Hematopoietic multipotent progenitor cell treated with erythropoietin and hydrocortisone succinate and interleukin-3 and kit ligand, for 15 days (in vitro differentiated cells): ENCODE measurements around the gene CLEC16A.
A peak's percentile ranks its signal among the peaks of the same experiment; 100 is the strongest.
"Not testable (repeated sequence)": the region's sequence is repeated elsewhere in the genome, so short reads cannot be mapped to it uniquely, and the experiment has no call there.

ENCODE experiments used
- DNase-seq: peaks from one replicate; pipeline ENCODE4 v3.0.0-alpha.2; 2015; ENCODE audit warnings: low spot score

The CLEC16A gene

GRCh38 chr16:11205065-11205699, 260.8 kb downstream of the CLEC16A start:
- DNase-seq, result no peak

- no peak for DNase-seq
Measured at GRCh38 chr16:11205754-11206581, 261.6 kb downstream of the CLEC16A start.

GRCh38 chr16:11207646-11208045, 263.3 kb downstream of the CLEC16A start:
- no peak for DNase-seq

DNA sequence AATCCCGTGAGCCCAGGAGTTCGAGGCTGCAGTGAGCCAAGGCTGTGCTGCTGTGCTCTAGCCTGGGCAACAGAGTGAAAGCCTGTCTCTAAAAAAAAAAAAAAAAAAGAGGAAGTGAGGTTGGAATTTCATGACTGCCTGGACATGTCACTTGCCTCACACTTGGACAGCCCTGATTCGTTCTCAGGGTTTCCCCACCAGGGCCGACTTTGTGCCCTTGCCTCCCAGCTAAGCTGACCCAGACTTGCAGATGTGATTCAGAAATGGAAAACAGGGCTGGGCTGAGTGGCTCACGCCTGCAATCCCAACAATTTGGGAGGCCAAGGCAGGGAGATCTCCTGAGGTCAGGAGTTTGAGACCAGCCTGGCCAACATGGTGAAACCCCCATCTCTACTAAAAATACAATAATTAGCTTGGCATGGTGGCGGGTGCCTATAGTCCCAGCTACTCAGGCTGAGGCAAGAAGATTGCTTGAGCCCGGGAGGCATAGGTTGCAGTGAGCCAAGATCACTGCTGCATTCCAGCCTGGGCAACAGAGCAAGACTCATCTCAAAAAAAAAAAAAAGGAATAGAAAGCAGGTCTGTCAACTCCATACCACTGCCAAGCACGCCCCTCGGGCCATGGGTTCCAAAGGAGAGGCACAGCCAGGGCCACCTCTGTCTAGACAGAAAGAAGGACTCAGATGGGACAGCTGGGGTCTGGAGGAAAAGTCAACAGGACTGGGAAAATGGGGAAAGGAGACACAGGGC, 264.7 kb downstream of the CLEC16A start:
- DNase-seq, result no peak

DNA sequence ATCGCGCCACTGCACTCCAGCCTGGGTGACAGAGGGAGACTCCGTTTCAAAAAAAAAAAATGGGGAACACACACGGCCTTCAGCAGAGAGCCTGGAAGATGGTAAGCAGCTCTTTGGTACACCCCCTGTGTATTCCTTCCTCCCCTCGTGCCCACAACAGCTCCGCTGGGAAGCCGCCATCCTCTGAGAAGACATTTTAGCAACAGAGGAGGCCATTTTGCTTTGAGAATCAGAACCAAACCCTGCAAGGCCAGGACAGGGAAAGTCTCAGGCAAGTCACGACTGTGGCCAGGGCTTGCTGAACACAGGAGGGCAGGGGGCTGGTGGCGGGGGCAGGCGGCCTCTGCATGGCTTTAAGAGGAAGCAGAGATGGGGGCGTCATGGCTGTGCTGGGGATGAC, 265.9 kb downstream of the CLEC16A start:
- DNase-seq, result no peak

DNA sequence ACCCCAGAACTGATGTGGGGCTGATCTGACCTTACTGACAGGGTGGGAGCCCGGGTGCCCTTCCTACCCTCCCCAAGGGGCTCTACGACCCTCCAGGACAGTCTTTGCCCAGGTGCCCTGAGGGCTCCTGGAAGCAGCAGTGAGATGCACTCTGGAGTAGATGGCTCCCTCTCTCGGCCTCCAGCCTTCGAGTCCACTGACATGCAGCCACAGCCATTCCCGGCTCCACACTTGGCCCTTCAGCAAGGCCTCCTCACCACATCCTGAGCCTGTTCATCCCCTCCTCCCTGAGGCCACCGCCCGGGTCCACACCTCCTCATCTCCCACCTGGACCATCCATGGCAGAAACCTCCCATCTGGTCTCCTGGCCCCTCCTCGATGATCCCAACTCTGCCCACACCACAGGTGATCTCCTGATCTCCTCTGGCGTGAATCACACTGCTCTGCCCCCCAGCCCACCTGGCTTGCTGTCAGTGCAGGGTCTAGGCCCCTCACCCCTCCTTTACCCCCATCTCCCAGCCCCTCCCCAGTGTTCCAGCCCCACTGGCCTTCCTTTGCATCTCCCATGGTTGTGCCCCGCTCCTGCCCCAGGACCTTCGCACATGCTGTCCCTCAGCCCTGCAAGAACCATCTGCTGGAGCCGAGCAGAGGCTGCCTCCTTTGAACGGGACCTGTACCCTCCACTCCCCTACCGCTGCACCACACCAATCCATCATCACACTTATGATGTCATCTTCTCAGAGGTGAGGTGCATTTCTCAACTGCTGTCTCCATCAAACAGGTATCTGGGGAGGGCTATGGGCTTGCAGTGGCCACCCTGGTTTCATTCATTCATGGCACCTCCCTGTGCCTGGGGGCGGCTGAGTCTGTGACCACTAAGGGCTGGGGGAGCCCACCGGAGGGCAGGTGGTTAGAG, 267.0 kb downstream of the CLEC16A start:
- no peak for DNase-seq

DNA sequence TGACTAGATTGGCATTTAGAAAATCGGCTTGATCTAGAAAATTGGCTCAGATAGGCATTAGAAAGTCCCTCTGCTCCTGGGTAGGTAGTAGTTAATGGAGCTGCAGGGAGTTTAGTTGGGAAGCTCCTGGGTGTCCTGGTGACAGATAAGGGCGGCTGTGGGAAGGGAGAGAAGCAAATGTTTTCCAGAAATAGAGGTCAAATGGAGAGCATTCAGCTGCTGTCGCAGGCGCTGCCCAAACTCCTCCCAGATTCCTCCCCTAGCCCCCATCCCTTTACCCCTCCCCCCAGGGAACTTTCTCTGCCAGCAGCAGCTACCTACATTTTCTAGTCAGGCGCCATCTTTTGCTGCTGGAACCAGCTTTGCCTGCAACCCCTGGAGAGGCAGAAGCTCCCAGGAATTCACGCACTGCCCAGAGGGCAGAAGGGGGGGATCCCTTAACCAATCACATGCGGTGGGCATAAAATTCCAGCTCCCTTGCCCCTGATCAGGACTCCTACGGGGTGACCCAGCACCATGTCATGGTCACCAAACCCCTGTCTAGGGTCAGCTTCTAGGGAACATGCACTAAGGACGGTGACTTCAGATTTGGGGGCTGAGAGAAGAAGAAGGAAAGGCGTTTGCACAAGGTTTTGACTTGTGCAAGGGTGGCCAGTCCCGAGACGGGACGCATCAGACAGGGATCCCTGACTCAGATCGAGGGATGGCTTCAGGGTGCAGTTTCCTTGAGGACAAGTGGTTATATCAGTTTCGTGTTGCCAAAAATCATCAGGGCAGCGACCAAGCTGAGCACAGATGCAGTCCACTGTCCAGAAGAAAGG, 267.8 kb downstream of the CLEC16A start:
- no peak for DNase-seq

GRCh38 chr16:11212798-11213196, 268.4 kb downstream of the CLEC16A start:
- DNase-seq, result no peak

GRCh38 chr16:11213373-11213772, 269.0 kb downstream of the CLEC16A start:
- no peak for DNase-seq

- no peak for DNase-seq
Measured at GRCh38 chr16:11213799-11214198, 269.4 kb downstream of the CLEC16A start.

DNA sequence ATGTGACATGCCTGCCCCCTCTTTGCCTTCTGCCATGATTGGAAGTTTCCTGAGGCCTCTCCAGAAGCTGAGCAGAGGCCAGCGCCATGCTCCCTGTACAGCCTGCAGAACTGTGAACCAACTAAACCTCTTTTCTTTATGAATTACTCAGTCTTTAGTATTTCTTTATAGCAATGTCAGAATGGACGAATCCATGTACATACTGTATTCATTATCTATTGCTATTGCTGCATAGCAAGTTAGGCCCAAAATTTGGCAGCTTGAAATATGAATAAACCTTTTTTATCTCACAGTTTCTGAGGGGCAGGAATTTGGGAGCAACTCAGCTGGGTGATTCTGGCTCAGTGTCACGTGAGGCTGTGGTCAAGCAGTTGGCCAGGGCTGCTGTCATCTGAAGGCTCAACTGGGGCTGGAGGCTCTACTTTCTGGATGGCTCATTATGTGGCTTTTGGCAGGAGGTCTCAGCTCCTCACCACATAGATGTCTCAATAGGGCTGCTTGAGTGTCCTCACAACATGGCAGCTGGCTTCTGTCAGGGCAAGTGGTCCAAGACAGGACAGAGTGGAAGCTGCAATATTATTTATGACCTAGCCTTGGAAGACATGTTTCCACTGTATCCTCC, 271.7 kb downstream of the CLEC16A start:
- DNase-seq, result no peak

DNA sequence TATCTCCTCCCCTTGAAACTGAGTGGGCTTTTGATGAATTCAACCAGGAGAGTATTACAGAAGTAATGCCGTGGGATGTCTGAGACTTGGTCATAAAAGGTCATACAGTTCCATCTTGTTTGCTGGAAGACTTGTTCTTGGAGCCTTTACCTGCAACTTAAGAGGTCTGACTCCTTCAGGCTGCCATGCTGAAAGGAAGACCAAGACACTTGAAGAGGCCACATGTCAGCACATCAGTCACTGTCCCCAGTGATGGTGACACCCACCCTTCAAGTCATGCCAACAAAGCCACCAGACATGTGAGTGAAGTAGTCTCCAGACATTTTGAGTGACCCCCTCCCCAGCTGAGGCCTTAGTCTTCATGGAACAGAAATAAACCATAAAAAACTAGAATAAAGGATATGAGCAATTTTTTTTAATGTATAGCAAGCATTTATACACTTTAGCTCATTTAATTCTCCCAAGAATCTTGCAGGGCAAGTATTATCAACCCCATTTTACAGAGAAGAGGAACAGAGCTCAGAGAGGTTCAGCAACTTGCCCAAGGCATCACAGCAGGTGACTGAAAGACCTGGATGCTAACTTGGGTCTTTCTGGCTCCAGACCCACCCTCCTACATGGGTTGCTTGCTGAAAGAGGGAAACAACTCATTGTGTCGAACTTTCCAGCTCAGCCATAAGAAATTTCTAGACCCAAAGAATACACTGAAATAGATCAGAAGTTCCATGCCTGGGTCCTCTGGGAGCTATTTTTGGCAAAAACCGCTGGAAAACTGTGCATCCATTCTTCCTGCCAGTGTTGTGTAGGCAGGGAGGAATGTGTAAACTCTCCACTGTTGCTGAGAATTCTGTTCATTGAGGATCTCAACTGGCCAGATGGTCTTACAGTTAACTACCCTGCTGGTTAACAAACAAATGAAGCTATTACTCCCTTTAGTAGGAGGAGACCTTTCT, 273.6 kb downstream of the CLEC16A start:
- DNase-seq, result no peak

DNA sequence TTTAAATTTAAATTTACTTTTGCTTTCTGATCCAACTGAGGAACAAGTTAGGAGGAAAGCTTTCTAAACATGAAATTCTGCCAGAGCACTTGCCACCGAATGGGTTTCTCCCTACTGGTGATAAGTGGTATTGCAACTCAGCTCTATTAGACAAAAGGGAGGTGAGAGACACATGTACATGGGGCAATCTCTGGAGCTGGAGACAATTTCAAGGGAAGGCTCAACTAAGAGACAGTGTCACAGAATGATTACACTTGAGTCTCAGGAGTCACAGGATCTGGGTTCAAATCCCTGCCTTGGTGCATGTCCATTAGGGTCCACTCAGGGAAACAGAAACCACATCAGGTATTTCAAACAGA, 274.2 kb downstream of the CLEC16A start:
- no peak for DNase-seq

DNA sequence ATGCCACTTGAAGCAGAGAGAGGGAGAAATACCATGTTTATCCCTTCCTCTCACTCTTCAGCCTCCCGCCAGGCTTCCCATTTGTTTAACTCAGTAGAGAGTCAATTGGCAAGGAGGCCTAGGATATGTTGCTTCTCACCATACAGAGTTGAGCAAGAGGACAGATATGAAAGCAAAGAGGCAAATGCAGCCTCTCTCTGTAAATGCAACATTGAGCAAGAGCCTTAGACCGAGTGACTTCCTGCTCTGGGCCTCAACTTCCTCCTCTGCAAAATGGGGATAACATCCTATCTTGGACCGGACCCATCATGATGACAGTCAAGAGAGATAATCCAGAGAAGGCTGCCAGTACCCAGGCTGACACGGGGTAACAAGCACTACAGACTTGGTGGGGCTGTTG, 274.8 kb downstream of the CLEC16A start:
- no peak for DNase-seq

- not testable (repeated sequence) for DNase-seq
Measured at GRCh38 chr16:11220507-11220906, 276.1 kb downstream of the CLEC16A start.

DNA sequence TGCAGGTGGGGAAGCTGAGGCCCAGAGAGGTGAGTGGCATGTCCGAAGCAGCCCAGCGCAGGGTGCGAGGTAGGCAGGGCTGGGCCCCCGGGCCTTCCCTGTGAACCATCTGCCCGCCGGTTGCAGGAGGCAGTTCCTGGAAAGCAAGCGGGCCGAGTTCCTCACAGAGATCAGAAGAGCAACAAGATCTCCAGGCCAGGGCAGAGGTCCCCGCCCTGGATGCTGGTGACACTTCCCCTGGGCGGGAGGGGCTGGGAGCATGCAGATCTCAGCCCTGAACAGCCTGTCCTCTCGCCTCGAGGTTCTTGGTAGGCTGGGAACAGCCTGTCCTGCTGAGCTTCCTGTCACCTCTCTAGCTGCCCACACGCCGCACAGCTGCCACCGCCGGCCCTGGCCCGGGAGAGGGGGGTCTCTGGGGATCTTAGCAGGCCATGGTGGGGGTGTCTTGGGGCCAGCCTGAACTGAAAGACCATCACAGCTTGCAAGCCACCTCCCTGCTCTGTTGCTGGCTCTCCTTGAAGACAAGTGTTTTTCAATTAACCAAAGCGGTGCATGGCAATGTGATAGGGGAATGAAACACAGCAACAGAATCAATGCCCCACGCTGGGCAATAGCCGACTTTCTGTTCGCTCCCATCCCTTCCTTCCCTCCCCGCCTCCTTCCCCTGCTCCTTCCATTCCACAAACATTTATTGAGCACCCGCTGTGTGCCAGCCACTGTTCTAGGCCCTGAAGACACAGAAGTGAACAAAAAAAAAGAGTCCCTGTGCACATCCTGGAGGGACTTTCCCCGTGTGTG, 279.9 kb downstream of the CLEC16A start:
- DNase-seq, result peak; percentile 47

DNA sequence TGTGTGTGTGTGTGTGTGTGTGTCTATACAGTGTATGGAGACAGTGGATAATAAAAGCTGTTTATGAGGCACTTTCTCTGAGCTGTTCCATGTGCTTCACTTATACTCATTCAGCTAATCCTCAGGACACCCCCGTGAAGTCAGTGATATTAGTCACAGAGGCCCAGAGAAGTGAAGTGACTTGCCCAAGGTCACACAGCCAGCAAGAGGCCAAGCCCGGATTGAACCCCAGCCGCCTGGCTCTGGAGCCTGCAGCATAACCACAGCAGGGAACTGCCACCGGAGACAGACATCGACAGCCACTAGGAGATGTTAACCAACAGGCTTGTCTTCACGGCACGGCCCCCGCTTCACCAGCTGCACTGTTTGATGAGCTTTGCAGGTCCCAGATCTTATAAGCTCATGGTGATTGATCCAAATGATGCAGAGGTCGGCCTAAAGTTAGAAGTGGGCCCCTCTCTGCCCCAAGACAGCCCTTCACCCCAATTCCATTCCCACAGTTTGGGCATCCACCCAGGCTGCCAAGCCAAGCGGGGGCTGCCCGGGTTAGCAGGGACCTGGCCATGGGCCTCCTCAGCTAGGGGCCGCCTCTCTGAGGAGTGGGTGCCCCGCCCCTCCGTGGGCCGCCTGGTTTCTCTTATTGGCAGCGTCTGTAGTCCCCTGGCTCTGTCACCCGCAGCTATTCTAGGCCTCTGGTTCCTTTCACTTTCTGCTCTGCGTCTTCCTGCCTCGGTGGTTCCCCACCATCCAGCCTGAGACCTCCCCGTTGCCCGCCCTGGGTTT, 280.7 kb downstream of the CLEC16A start:
- no peak for DNase-seq
